HG03520 (cell line): ENCODE measurements around the gene RALB.
"Not testable (repeated sequence)": the region's sequence is repeated elsewhere in the genome, so short reads cannot be mapped to it uniquely, and the experiment has no call there.

Source experiments
- ATAC-seq: cut with Tn5 transposase; IDR thresholded peaks from one replicate; pipeline ENCODE4 v1.9.1; 2021; ENCODE audit warnings: mild to moderate bottlenecking, moderate library complexity; ENCODE audit not compliant: unreplicated experiment

RALB gene

GRCh38 chr2:120313695-120314615 is 61.3 kb downstream of the RALB start:
- ATAC-seq = no peak

DNA sequence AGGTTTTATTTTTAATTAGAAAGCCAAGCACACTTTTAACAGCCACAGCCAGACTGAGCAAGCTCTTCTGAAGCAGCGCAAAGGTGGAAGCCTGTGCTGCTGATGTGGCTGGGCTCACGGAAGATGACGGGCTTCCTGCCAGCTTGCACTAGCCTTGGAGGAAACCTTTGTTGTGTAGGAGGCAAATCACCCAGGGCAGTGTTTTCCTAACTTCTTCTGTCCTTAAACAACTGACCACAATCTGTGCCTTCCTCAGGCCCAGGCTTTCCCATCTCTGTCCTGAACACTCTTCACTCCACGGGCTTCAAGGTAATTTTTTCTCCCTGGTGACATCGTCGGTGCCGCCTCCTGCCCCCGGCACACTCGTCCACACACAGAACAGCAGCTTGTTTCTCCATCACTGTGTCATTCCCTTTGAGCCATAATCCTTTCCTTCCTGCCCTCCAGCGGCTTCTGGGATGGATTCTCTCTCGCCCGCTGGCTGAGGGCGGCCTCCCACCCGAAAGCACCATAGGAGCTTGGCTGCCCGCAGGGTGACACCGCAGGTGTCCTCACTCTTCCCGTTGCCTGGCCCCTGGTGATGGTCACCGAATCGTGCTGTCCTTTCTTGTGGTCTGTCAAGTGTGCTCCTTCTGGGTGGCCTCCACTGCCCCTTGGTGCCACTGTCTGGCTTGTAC is 62.2 kb downstream of the RALB start:
- no peak for ATAC-seq

DNA sequence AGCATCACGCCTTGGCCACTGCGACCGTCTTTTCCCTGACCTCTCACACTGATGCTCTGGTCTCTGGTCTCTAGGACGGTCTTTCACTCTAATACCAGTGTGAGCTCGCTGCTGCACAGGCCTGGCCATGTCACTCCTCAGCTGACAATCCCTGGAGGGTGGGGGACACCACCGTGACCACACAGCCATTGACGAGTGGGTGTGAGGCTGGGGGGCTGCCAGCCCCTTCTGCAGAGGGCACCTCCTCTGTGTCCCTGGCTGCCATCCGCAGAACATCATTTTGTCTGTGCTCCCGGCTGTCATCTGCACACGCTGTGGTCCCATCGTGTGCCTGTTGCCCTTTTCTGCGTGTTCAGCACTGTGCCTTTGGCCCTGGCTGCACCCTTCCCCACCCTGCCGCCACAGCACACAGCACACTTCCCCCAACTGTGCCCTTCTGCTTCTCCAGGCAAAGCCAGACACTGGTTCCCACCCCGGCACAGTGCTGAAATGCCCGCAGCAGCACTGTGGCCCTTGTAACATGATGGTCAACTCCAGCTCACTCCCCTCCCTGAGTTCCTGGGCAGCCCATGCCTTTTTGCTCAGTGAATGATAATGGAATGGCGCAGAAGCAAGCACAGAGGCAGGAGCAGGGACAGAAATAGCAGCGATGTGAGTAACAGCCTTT is 62.8 kb downstream of the RALB start:
- ATAC-seq = no peak

DNA sequence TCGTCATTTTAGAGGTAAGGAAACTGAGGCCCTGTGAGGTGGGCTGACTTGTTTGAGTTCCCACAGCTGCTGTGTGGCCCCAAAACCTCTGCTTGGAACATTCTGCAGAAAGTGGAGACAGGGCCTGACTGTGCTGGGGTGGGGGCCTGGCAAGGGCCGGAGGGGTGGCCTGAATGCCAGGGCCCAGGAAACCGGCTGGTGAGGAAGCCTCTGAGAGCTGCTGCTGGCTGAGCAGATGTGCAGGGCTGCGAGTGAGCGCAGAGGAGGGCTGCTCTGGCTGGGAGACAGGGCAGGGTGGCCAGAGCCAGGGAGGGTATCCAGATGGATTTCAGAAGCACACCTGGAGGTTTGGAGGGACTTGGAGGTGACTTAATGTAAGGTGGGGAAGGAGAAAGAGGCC is 63.4 kb downstream of the RALB start:
- no peak for ATAC-seq

- no peak for ATAC-seq
Measured at GRCh38 chr2:120316528-120317179, 64.0 kb downstream of the RALB start.

GRCh38 chr2:120317180-120317533 is 64.5 kb downstream of the RALB start:
- no peak for ATAC-seq

GRCh38 chr2:120317916-120318315 is 65.3 kb downstream of the RALB start:
- ATAC-seq = no peak

- no peak for ATAC-seq
Measured at GRCh38 chr2:120318626-120319025, 66.0 kb downstream of the RALB start.

DNA sequence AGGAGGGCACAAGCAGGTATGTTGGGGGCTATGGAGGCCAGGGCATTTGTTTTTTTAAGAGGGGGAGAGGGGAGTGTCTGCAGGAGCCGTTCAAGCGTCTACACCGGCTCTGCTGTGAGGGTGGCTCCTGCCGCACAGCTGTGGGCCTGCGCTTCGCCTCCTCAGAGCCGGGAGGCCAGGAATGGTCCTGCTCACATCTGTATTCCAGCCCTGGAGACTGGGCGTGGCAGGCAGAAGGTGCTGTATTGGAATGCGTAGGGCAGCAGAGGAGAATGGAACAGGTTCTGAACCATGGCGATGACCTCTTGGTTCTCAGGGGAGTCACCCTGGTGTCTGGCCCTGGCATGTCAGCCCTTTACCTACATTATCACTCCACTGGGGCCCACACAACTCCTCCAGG is 66.5 kb downstream of the RALB start:
- ATAC-seq = no peak

DNA sequence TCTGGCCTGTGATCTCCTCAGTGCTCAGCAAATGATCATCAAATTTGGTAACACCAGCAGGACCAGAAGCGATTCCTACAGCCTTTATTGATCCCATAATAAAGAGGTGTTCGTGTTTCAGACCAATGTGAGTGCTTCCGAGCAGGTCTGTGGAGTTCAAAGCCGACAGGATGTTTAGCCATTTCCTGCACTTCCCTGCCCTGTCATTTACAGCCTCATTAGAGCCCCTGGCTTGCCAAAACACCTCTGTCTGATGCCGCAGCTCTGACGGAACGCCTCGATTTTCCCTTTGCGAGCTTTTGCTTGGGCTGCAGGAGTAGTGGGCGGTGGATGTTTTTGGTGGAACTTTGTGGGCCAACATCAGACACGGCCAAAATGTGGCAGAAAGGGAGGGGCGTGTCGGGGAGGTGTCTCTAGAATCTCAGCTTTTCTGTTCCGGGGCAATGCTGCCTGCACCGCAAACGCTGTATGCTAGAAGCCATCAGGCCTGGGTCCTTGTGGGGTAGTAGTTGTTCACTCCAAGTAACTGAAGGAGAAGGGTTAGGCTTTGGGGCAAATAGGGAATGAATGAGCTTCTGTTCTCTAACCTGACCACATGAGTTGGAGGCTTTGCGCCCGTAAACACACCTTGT is 67.2 kb downstream of the RALB start:
- ATAC-seq = no peak

DNA sequence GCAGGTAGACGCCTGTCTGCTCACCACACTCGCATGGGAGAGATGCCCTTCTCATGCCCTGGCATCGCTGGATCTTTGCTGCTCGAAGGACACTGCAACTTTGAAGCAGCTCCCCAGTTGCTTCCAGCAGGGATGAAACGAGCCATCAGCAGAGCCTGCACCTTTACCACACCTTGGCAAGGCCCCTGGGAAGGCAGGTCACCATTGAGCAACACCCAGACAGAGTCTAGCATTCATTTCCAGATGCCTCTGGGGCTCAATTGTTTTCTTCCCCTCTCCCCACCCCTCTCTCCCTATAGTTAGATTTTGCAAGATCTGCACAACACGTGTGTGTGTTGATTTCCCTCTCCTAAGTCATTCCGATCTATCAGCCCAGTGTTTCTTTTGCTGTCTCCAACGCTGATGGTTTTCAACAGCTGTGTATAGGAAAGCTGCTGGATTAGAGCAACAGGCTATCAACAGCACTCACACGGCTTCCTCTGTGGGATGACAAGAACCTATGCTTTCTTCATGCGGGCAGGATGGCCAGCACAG is 67.7 kb downstream of the RALB start:
- ATAC-seq = no peak

GRCh38 chr2:120320887-120321556 is 68.4 kb downstream of the RALB start:
- not testable (repeated sequence) for ATAC-seq

DNA sequence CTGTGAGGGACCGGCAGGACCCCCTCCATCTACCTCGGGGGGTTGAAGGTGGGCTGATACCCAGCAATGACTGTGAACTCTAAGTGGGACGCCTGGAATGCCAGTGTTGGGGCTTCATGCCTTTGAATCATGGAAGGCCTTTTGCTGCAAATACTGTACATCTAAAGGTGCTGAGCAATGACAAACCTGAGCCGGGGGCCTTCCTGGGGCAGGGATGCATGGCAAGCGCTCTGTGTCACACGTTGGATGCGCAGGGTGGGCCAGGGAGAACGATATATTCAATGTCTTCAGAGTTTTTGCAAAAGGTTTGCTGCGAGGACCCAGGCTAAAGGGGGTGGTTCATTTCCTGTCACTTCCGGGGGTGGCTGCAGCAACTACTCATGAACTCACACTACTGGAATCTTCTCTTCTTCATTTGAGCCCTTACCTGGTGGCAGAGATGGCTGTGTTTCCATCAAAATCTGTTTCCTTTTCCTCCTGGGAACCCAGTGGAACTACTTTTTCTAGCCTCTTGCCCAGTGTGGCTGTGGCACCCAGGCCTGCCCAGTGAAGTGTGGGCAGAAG is 69.2 kb downstream of the RALB start:
- ATAC-seq = no peak

- no peak for ATAC-seq
Measured at GRCh38 chr2:120322329-120322728, 69.7 kb downstream of the RALB start.

DNA sequence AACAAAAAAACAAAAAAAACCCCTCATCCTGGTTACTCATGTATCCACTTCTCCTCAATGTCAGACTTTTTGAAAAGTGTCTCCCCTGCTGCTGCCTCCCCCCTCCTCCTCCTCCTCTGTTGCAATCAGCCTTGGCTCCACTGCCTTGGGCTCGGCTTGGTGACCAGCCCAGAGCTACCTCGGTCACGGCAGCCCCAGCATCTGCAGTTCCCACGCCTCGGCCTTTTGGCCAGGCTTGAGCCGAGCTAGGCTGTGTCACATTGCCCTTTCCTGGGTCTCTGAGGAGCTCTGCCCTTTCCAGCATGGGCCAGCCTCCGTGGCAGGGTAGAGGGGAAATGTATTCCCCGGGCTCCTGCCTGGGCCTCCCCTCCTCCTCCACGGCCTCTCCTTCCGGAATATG is 70.6 kb downstream of the RALB start:
- no peak for ATAC-seq

- no peak for ATAC-seq
Measured at GRCh38 chr2:120323807-120324399, 71.3 kb downstream of the RALB start.

DNA sequence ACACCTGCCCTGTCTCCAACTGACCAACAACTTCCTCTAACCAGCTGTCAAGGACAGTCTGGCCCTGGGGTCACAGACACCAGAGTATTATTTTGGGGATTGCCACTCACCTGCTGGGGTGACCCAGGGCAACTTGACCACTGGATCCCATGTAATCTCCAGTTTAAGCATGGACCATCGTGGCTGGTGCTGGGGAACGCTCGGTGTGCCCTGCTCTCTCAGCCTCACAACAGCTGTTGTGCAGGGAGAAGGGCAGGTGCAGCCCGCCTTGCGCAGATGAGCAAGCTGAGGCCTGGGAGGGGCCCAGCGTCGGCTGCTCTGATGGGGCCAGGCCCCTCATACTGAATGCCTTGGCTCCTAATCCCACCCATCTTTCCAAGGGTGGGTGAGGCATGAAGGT is 72.3 kb downstream of the RALB start:
- ATAC-seq = no peak

GRCh38 chr2:120326066-120326465 is 73.4 kb downstream of the RALB start:
- no peak for ATAC-seq
